ENCODE measurements around the gene PLEKHG4.

Gene PLEKHG4

DNA sequence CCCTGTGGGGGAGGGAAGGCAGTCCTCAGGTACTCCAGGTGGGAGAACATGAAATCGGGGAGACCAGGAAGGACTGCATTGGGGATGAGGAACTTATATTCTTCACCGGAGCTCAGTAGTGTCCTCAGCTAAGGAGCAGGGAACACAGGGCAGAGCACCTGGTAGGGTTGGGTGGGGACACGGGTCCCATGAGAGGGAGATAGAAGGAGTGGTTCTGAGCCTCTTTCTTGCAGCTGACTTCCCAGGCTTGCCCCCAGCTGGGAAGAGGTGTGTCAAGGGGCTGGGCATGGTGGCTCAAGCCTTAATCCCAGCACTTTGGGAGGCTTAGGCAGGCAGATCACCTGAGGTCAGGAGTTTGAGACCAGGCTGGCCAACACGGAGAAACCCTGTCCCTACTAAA, 34.1 kb upstream of the PLEKHG4 start:
- no peak for DNase-seq

- no peak for DNase-seq
Measured at GRCh38 chr16:67245674-67246080, 33.7 kb upstream of the PLEKHG4 start.

GRCh38 chr16:67246081-67246755, 33.1 kb upstream of the PLEKHG4 start:
- DNase-seq = peak; percentile 19

DNA sequence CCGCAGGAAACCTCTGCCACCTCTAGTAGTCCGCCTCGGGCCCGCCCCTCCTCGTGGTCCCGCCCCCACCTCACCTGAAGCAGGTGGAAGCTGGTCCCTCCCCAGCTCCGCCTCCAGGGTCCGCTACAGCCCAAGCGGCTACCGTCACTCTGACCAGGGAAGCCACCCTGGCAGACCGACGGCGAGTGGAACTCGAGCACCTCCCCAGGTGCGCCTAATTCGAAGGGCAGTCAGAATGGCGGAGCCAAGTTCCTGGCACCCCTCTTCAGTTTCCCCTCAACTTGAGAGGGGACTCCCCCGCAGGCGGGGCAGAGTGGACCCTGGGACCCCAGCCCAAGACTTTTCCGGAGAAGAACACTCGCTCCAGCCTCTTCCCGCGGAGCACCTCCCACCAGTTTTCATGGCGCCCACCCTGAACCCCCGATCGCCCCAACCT, 32.6 kb upstream of the PLEKHG4 start:
- DNase-seq = peak; percentile 27

- peak; percentile 92 for DNase-seq
Measured at GRCh38 chr16:67247192-67248072, 31.9 kb upstream of the PLEKHG4 start, which contains the start of gene FHOD1. TSS of gene FHOD1 (minus strand) at chr16:67247481. CDS start at chr16:67247410, 71 bp downstream.

DNA sequence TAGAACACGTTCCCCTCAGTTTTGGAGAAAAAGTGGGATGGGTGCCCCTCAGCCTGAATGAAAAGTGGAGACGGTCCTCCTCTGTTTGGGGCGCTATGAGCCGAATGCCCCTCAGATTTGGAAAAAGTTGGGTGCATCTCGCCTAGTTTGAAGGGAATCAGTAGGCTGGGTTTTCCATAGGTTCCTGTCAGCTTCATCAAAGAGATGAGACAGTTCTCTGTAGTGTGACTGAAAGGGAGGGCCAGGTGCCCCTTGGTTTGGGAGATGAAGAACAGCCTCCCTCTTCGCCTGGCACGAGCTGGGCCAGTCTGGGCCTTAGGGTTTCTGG, 31.3 kb upstream of the PLEKHG4 start:
- no peak for DNase-seq

GRCh38 chr16:67248401-67249177, 30.7 kb upstream of the PLEKHG4 start, which contains the start of gene SLC9A5:
TSS of gene SLC9A5 (plus strand) at chr16:67248979. CDS start at chr16:67249015, 36 bp downstream.
- no peak for DNase-seq

GRCh38 chr16:67249178-67250044, 29.9 kb upstream of the PLEKHG4 start:
- no peak for DNase-seq

- no peak for DNase-seq
Measured at GRCh38 chr16:67250045-67250327, 29.3 kb upstream of the PLEKHG4 start.

DNA sequence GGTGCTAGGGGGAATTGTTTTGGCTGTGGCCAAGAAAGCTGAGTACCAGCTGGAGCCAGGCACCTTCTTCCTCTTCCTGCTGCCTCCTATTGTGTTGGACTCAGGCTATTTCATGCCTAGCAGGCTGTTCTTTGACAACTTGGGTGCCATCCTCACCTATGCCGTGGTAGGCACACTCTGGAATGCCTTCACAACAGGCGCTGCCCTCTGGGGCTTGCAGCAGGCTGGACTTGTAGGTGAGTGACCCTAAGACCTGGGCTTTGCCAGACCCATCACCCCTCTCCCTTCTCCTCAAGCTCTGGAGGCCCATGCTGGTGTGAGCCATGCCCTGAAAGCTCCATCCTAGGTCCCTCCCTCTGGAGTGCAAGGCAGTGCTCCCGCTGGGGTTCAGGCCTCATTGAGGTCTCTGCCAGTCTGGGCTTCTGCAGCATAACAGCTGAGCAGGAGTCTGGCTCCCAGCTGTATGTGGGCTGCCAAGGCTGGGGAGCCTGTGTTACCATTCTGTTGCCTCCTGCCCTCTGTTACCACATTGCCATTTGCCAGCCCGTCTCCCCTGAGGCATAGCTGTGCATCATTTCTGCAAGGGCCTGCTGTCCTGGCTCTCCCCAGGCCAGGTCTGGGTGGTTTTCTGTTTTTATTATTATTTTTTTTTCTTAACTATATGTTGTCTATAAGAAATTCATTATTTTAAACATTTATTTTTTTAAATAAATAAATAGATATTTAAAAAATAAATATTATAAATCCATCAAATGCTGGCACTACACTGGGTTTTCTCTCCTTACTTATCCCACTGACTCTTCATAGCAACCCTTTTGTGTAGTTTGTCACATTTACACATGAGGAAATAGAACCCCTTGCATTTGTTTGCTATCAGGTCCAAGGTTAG, 26.5 kb upstream of the PLEKHG4 start:
- no peak for DNase-seq

GRCh38 chr16:67254801-67255552, 24.4 kb upstream of the PLEKHG4 start:
- no peak for DNase-seq

DNA sequence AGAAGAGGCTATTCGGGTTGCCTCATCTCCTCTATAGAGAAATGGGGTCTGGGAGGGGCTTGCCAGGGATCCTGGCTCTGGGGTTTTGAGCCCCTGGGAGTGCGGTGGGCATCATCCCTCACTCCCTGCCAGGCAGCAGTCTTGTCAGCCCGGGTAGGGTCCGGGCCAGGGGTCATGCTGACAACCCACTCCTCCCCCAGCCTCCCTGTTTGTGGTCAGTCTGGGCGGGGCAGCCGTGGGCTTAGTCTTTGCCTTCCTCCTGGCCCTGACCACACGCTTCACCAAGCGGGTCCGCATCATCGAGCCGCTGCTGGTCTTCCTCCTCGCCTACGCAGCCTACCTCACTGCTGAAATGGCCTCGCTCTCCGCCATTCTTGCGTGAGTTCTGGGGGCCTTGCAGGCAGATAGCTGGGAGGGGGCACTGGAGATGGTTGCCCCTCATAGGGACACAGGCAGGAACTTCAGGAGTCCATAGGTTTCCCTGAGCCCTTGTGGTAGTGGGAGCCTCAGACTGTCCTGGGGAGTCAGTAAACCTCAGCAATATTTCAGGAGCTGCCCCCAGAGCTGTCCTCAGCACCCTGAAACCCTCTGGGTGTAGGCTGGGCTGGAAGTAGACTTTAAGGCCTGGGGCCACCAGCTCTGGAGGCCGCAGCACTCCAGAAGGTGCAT, 23.6 kb upstream of the PLEKHG4 start:
- no peak for DNase-seq

DNA sequence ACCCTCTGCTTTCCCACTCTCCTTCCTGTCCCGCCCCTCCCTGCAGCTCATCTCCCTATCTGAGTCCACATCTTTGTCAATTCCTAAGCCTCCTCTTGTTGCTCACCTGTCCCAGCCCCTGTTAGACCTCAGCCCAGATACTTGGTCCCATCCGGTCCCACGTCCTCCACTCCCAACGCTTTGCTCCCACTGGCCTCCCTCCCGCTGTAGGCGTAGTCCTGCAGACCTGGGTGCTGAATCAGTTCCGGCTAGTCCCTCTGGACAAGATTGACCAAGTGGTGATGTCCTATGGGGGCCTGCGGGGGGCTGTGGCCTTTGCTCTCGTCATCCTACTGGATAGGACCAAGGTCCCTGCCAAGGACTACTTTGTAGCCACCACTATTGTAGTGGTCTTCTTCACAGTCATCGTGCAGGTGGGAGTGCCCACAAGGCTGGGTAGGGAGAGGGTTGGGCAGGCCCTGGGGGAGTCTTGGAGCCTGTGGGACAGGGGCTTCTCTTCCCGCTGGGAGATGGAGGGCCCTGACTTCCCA, 22.6 kb upstream of the PLEKHG4 start:
- DNase-seq = no peak

- no peak for DNase-seq
Measured at GRCh38 chr16:67257486-67258160, 21.7 kb upstream of the PLEKHG4 start.

GRCh38 chr16:67258161-67258835, 21.0 kb upstream of the PLEKHG4 start:
- no peak for DNase-seq

- no peak for DNase-seq
Measured at GRCh38 chr16:67259705-67260104, 19.6 kb upstream of the PLEKHG4 start.

DNA sequence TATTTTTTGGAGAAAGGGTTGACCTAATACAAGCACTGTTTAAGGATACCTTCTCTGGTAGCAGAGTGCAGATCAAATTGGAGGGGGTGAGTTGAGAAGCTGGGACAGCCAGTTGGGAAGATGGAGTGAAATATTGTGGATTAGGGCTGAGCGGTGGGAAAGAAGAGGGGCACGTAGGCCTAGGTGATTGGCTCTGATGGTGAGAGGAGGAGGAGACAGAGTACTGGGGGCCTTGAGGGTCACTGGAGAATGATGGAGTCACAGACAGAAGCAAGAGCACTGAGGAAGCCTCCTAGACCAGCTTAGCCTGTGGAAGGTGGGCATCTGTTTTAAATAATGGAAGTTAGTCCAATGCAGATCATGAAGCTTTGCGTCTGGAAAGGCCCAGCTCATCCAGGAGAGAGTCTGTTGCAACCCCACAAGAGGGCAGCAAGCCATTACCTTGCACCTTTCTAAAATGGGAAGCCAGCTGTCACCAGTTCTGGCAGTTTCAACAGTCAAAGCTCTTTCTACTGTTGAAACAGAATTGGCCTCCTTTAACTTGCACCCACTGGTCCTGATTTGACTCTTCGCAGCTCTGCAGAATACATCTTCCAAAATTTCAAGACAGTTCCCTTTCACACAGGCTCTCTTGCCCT, 18.8 kb upstream of the PLEKHG4 start:
- no peak for DNase-seq

- DNase-seq = no peak
Measured at GRCh38 chr16:67263201-67263600, 16.1 kb upstream of the PLEKHG4 start.
